Measurements from ENCODE around the gene IRF8. TPM values are rescaled to one million over a fixed set of nuclear protein-coding genes. Genes with fewer than 3 reads are reported as not detected.
"Not testable (repeated sequence)": the region's sequence is repeated elsewhere in the genome, so short reads cannot be mapped to it uniquely, and the experiment has no call there.

IRF8 gene
- polyA plus RNA-seq, 1 of the 3 experiments (the other 2 are of a cell fraction): not detected

DNA sequence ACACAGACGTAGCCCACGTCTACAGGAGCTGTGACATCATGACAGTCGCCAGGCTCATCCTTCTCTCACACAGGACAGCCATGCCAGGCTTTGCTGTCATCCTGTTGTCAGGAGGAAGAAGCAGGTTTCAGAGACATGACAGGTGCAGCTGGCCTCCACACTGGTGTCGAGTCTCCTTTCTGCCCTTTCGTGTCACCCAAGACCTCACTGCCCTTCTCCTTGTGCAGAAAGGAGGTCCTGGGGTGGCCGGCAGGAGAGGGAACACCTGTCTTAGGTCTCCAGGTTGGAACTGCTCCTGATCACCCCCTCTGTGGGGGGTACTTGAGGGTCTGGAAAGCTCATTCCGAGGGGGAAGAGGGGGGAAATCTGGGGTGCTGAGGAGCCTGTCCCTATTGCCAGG is 41.6 kb upstream of the IRF8 start (continued):
- TF ChIP-seq, protein P1, sequence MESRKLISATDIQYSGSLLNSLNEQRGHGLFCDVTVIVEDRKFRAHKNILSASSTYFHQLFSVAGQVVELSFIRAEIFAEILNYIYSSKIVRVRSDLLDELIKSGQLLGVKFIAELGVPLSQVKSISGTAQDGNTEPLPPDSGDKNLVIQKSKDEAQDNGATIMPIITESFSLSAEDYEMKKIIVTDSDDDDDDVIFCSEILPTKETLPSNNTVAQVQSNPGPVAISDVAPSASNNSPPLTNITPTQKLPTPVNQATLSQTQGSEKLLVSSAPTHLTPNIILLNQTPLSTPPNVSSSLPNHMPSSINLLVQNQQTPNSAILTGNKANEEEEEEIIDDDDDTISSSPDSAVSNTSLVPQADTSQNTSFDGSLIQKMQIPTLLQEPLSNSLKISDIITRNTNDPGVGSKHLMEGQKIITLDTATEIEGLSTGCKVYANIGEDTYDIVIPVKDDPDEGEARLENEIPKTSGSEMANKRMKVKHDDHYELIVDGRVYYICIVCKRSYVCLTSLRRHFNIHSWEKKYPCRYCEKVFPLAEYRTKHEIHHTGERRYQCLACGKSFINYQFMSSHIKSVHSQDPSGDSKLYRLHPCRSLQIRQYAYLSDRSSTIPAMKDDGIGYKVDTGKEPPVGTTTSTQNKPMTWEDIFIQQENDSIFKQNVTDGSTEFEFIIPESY (IDR thresholded peaks at IDR 0.05; ENCODE audit: borderline replicate concordance, low read depth): no peak
- TF ChIP-seq RCOR1 (IDR thresholded peaks at IDR 0.05; ENCODE audit: low read length) (no peak), TEAD4 (IDR thresholded peaks at IDR 0.05; ENCODE audit: borderline replicate concordance, insufficient read depth) (no peak), SMC3 (IDR thresholded peaks at IDR 0.05; ENCODE audit: low read depth, low read length) (no peak), GATA2 (CRISPR knock-in tag; IDR thresholded peaks at IDR 0.05) (no peak)

DNA sequence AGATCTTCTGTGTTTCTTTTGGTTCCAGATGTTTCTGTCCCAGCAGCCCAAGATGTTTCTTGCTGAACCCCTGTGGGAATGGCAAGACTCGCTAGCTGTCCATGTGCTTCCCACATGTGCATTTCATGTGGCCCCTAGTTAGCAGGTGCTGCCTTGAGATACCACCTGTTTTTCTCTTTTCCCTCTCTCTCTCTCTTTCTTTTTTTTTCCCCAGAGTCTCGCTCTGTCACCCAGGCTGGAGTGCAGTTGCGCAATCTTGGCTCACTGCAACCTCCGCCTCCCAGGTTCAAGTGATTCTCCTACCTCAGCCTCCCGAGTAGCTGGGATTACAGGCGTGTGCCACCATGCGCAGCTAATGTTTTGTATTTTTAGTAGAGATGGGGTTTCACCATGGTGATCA is 40.4 kb upstream of the IRF8 start:
- H3K4me1 ChIP-seq (ENCODE audit: control insufficient read depth in 1 of 2, insufficient read depth in 2 of 2, low read depth in 1 of 2, low read length in 1 of 2); H4K20me1 ChIP-seq (ENCODE audit: insufficient read depth); DNase-seq; H3K79me2 ChIP-seq (ENCODE audit: insufficient read depth); H3K36me3 ChIP-seq (replicated peaks in 1 of 2; ENCODE audit: control insufficient read depth in 1 of 2, insufficient read depth in 2 of 2, low read length in 1 of 2); H2AFZ ChIP-seq (ENCODE audit: low read depth); H3K9me3 ChIP-seq; H3K4me3 ChIP-seq (ENCODE audit: low read depth in 2 of 2, low read length in 1 of 2); H3K4me2 ChIP-seq; H3K9me2 ChIP-seq; H3F3A ChIP-seq (replicated peaks; ENCODE audit: insufficient read depth); H3K27ac ChIP-seq (ENCODE audit: low read depth in 2 of 2, low read length in 1 of 2); CTCF ChIA-PET; H3K9ac ChIP-seq: not testable (repeated sequence)
- peaks cover 51% of the 10 kb centered on the region for H3K27me3 ChIP-seq (ENCODE audit: insufficient read depth)
- POLR2A ChIA-PET: interaction anchor here (0.7 kb wide), 1 partner anchor 58 kb away, joined by 3 read pairs; no protein-coding TSS in a partner anchor
- WGBS (ENCODE audit: low lambda C conversion rate): 23% methylated on average over 7 of the region's 7 CpGs

DNA sequence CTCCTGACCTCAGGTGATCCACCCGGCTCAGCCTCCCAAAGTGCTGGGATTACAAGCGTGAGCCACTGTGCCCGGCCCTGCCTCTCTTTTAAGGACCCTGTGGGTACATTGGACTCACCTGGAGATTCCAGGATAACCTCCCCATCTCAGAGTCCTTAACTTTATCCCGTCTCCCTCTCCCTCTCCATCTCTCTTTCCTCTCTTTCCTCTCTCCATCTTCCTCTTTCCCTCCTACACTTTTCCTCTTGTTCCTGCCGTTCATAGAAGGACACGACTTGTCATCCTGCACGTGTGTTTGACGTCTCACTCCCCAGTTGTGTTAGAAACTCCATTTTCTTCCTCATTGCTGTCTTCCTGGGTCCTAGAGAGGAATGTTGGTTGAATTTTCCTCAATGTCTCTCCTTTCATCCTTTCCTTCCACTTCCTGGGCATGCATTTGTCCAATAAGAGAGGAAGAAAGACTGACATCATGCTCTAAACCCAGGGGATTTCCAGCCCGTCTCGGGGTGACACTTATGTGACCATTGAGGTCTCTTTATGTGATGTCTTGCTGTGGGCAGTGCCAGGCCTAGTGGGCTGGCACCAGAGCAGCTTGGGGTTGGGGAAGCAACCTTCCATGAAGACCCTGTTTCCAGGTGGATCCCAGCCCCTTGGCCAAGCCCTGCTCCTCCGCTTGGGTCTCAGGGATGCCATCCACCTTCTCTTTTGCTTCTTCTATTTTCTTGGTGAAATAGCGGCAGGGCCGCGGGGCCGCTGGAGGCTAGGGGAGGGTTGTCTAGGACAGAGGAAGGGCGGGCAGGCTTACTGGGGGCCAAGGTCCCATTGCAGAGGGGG is 39.8 kb upstream of the IRF8 start:
- no peak overlapping the region for H3K4me3 ChIP-seq (ENCODE audit: low read depth in 2 of 2, low read length in 1 of 2)
- H3K27ac ChIP-seq (ENCODE audit: low read depth in 2 of 2, low read length in 1 of 2): no peak overlapping the region
- CTCF ChIA-PET: no interaction called here
- H4K20me1 ChIP-seq (ENCODE audit: insufficient read depth): no peaks in the 10 kb centered on the region
- no peaks in the 10 kb centered on the region for H3K4me1 ChIP-seq (ENCODE audit: control insufficient read depth in 1 of 2, insufficient read depth in 2 of 2, low read depth in 1 of 2, low read length in 1 of 2)
- no peaks in the 10 kb centered on the region for H3F3A ChIP-seq (replicated peaks; ENCODE audit: insufficient read depth)
- no peaks in the 10 kb centered on the region for H3K9me2 ChIP-seq
- no peak overlapping the region for H3K9ac ChIP-seq
- no peaks in the 10 kb centered on the region for H3K9me3 ChIP-seq
- WGBS (ENCODE audit: low lambda C conversion rate): 15% methylated on average over 16 of the region's 16 CpGs
- H3K79me2 ChIP-seq (ENCODE audit: insufficient read depth): no peaks in the 10 kb centered on the region
- H3K36me3 ChIP-seq (replicated peaks in 1 of 2; ENCODE audit: control insufficient read depth in 1 of 2, insufficient read depth in 2 of 2, low read length in 1 of 2): no peaks in the 10 kb centered on the region
- H3K4me2 ChIP-seq: no peak overlapping the region
- no peak for DNase-seq
- peaks cover 50% of the 10 kb centered on the region for H3K27me3 ChIP-seq (ENCODE audit: insufficient read depth)
- no peak overlapping the region for H2AFZ ChIP-seq (ENCODE audit: low read depth)
- POLR2A ChIA-PET: no interaction called here
- TF ChIP-seq RFX5 (IDR thresholded peaks at IDR 0.05; ENCODE audit: low read length) (no peak), GATA2 (CRISPR knock-in tag; IDR thresholded peaks at IDR 0.05) (no peak), NRF1 (IDR thresholded peaks at IDR 0.05; ENCODE audit: low read depth, low read length) (no peak), RCOR1 (IDR thresholded peaks at IDR 0.05; ENCODE audit: low read length) (no peak), MEF2A (IDR thresholded peaks at IDR 0.05; ENCODE audit: borderline replicate concordance, low read depth) (no peak), YY1 (IDR thresholded peaks at IDR 0.05; ENCODE audit: low read depth) (no peak)
- TF ChIP-seq, protein P2, sequence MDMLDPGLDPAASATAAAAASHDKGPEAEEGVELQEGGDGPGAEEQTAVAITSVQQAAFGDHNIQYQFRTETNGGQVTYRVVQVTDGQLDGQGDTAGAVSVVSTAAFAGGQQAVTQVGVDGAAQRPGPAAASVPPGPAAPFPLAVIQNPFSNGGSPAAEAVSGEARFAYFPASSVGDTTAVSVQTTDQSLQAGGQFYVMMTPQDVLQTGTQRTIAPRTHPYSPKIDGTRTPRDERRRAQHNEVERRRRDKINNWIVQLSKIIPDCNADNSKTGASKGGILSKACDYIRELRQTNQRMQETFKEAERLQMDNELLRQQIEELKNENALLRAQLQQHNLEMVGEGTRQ (IDR thresholded peaks at IDR 0.05; ENCODE audit: borderline replicate concordance, low read depth, low read length): no peak
- TF ChIP-seq, protein P3, sequence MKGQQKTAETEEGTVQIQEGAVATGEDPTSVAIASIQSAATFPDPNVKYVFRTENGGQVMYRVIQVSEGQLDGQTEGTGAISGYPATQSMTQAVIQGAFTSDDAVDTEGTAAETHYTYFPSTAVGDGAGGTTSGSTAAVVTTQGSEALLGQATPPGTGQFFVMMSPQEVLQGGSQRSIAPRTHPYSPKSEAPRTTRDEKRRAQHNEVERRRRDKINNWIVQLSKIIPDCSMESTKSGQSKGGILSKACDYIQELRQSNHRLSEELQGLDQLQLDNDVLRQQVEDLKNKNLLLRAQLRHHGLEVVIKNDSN (IDR thresholded peaks at IDR 0.05; ENCODE audit: borderline replicate concordance, low read depth): no peak
- TF ChIP-seq, protein P4, sequence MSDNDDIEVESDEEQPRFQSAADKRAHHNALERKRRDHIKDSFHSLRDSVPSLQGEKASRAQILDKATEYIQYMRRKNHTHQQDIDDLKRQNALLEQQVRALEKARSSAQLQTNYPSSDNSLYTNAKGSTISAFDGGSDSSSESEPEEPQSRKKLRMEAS (IDR thresholded peaks at IDR 0.05; ENCODE audit: low read depth): no peak
- TF ChIP-seq, protein P1 (IDR thresholded peaks at IDR 0.05; ENCODE audit: borderline replicate concordance, low read depth): no peak
- TF ChIP-seq, protein P5, sequence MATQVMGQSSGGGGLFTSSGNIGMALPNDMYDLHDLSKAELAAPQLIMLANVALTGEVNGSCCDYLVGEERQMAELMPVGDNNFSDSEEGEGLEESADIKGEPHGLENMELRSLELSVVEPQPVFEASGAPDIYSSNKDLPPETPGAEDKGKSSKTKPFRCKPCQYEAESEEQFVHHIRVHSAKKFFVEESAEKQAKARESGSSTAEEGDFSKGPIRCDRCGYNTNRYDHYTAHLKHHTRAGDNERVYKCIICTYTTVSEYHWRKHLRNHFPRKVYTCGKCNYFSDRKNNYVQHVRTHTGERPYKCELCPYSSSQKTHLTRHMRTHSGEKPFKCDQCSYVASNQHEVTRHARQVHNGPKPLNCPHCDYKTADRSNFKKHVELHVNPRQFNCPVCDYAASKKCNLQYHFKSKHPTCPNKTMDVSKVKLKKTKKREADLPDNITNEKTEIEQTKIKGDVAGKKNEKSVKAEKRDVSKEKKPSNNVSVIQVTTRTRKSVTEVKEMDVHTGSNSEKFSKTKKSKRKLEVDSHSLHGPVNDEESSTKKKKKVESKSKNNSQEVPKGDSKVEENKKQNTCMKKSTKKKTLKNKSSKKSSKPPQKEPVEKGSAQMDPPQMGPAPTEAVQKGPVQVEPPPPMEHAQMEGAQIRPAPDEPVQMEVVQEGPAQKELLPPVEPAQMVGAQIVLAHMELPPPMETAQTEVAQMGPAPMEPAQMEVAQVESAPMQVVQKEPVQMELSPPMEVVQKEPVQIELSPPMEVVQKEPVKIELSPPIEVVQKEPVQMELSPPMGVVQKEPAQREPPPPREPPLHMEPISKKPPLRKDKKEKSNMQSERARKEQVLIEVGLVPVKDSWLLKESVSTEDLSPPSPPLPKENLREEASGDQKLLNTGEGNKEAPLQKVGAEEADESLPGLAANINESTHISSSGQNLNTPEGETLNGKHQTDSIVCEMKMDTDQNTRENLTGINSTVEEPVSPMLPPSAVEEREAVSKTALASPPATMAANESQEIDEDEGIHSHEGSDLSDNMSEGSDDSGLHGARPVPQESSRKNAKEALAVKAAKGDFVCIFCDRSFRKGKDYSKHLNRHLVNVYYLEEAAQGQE (IDR thresholded peaks at IDR 0.05; ENCODE audit: low read depth, low read length): no peak

All from SK-N-SH (cell line).